ENCODE measurements around the gene UBA1.

The UBA1 gene

DNA sequence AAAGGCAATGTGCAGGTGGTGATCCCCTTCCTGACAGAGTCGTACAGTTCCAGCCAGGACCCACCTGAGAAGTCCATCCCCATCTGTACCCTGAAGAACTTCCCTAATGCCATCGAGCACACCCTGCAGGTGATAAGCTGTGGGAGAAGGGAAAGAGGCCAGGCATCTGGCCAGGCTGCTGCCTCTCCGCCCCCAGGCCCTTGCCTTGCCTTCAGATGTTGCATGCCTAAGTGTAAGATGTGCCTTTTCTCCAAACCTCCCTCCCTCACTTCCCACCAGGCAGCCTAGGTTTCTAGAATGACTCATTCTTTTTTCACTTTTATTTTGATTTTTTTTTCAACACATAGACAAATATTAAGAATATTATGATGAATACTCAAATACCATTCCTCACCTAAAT, 12.7 kb downstream of the UBA1 start:
- Histone ChIP-seq H4K20me1 (ENCODE audit: insufficient read depth, low read length) (no peaks in the 10 kb centered on the region), H3K27ac (ENCODE audit: low read length) (no peak overlapping the region), H3K9me2 (replicated peaks; ENCODE audit: insufficient read depth, low read length) (no peaks in the 10 kb centered on the region), H3F3A (ENCODE audit: insufficient read depth, low read length) (no peaks in the 10 kb centered on the region), H2AFZ (ENCODE audit: low read length) (no peak overlapping the region), H3K4me1 (ENCODE audit: low read length) (no peaks in the 10 kb centered on the region), H3K4me2 (ENCODE audit: low read depth, low read length) (no peak overlapping the region), H3K9me3 (replicated peaks; ENCODE audit: insufficient read depth, low read length) (no peaks in the 10 kb centered on the region), H3K9ac (ENCODE audit: low read length) (no peak overlapping the region), H3K4me3 (ENCODE audit: low read length) (no peak overlapping the region), H3K79me2 (ENCODE audit: low read length) (peaks cover 3% of the 10 kb centered on the region; the same call in 1 of the 2 replicates), H3K36me3 (replicated peaks; ENCODE audit: insufficient read depth, low read length) (peaks cover 3% of the 10 kb centered on the region; the same call in 1 of the 2 replicates), H3K27me3 (replicated peaks; ENCODE audit: insufficient read depth, low read length) (no peaks in the 10 kb centered on the region)
- DNase-seq, result no peak
- TF ChIP-seq, protein P1, sequence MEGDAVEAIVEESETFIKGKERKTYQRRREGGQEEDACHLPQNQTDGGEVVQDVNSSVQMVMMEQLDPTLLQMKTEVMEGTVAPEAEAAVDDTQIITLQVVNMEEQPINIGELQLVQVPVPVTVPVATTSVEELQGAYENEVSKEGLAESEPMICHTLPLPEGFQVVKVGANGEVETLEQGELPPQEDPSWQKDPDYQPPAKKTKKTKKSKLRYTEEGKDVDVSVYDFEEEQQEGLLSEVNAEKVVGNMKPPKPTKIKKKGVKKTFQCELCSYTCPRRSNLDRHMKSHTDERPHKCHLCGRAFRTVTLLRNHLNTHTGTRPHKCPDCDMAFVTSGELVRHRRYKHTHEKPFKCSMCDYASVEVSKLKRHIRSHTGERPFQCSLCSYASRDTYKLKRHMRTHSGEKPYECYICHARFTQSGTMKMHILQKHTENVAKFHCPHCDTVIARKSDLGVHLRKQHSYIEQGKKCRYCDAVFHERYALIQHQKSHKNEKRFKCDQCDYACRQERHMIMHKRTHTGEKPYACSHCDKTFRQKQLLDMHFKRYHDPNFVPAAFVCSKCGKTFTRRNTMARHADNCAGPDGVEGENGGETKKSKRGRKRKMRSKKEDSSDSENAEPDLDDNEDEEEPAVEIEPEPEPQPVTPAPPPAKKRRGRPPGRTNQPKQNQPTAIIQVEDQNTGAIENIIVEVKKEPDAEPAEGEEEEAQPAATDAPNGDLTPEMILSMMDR (IDR thresholded peaks at IDR 0.05; ENCODE audit: low read length), result no peak
- TF ChIP-seq EZH2 (optimal IDR thresholded peaks at IDR 0.05; ENCODE audit: low read depth, low read length), result no peak
- TF ChIP-seq EZH2phosphoT487 (IDR thresholded peaks at IDR 0.05; ENCODE audit: low read length), result no peak

DNA sequence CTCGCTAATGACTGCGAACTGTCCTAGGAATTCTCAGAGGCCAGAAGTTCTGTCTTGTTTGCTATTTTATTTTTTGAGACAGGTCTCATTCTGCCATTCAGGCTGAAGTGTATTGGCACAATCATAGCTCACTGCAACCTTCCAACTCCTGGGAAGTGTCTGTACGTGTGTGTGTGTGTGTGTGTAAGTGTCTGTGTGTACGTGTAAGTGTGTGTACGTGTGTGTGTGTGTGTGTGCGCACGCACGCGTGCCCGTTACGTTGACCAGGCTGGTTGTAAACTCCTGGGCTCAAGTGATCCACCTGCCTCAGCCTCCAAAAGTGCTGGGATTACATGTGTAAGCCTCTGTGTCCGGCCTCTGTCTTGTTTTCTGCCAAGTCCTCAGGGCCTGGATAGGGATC, 14.5 kb downstream of the UBA1 start:
- H3K9me3 ChIP-seq (replicated peaks; ENCODE audit: insufficient read depth, low read length), result no peaks in the 10 kb centered on the region
- H4K20me1 ChIP-seq (ENCODE audit: insufficient read depth, low read length), result no peaks in the 10 kb centered on the region
- no peak for DNase-seq
- TF ChIP-seq EZH2 (optimal IDR thresholded peaks at IDR 0.05; ENCODE audit: low read depth, low read length) (no peak), EZH2phosphoT487 (IDR thresholded peaks at IDR 0.05; ENCODE audit: low read length) (no peak)
- TF ChIP-seq, protein P1 (IDR thresholded peaks at IDR 0.05; ENCODE audit: low read length), result no peak
- no peaks in the 10 kb centered on the region for H3K27me3 ChIP-seq (replicated peaks; ENCODE audit: insufficient read depth, low read length)
- no peak overlapping the region for H3K4me2 ChIP-seq (ENCODE audit: low read depth, low read length)
- H3K9me2 ChIP-seq (replicated peaks; ENCODE audit: insufficient read depth, low read length), result no peaks in the 10 kb centered on the region
- H2AFZ ChIP-seq (ENCODE audit: low read length), result no peak overlapping the region
- no peaks in the 10 kb centered on the region for H3K4me1 ChIP-seq (ENCODE audit: low read length)
- H3K4me3 ChIP-seq (ENCODE audit: low read length), result no peak overlapping the region
- H3K27ac ChIP-seq (ENCODE audit: low read length), result no peak overlapping the region
- peaks cover 3% of the 10 kb centered on the region; the same call in 1 of the 2 replicates for H3K36me3 ChIP-seq (replicated peaks; ENCODE audit: insufficient read depth, low read length)
- no peak overlapping the region for H3K9ac ChIP-seq (ENCODE audit: low read length)
- no peaks in the 10 kb centered on the region for H3F3A ChIP-seq (ENCODE audit: insufficient read depth, low read length)
- no peaks in the 10 kb centered on the region for H3K79me2 ChIP-seq (ENCODE audit: low read length)

DNA sequence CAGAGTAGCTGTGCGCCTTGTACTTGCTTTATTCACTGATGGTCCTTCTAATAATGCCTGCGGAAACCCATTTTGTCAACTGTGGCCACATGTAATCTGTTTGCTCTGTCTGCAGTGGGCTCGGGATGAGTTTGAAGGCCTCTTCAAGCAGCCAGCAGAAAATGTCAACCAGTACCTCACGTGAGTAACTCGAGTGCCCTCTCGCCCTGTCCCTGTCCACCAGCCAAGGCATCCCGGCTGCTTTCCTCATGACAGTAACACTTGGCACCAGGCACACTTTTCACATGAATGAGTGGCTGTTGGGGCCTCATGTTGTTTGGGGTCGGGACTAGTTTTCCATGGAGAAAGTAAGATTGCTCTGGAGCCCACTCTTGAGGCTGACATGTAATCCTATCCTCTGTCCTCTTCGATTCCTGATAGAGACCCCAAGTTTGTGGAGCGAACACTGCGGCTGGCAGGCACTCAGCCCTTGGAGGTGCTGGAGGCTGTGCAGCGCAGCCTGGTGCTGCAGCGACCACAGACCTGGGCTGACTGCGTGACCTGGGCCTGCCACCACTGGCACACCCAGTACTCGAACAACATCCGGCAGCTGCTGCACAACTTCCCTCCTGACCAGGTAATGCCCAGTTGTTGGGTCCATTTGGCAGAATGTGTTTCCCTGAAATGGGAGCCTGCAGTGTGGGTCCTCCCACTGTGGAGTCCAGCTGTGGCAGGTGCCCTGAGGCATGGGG, 16.0 kb downstream of the UBA1 start:
- H2AFZ ChIP-seq (ENCODE audit: low read length), result no peak overlapping the region
- no peaks in the 10 kb centered on the region for H3K27me3 ChIP-seq (replicated peaks; ENCODE audit: insufficient read depth, low read length)
- no peaks in the 10 kb centered on the region; the same call in 1 of the 2 replicates for H3K36me3 ChIP-seq (replicated peaks; ENCODE audit: insufficient read depth, low read length)
- H3F3A ChIP-seq (ENCODE audit: insufficient read depth, low read length), result no peaks in the 10 kb centered on the region
- H3K9ac ChIP-seq (ENCODE audit: low read length), result no peak overlapping the region
- H3K4me3 ChIP-seq (ENCODE audit: low read length), result no peak overlapping the region
- H4K20me1 ChIP-seq (ENCODE audit: insufficient read depth, low read length), result no peaks in the 10 kb centered on the region
- no peaks in the 10 kb centered on the region for H3K9me2 ChIP-seq (replicated peaks; ENCODE audit: insufficient read depth, low read length)
- no peaks in the 10 kb centered on the region for H3K4me1 ChIP-seq (ENCODE audit: low read length)
- no peaks in the 10 kb centered on the region for H3K9me3 ChIP-seq (replicated peaks; ENCODE audit: insufficient read depth, low read length)
- DNase-seq, result no peak
- H3K79me2 ChIP-seq (ENCODE audit: low read length), result no peaks in the 10 kb centered on the region
- H3K27ac ChIP-seq (ENCODE audit: low read length), result no peak overlapping the region
- no peak for TF ChIP-seq EZH2 (optimal IDR thresholded peaks at IDR 0.05; ENCODE audit: low read depth, low read length)
- TF ChIP-seq EZH2phosphoT487 (IDR thresholded peaks at IDR 0.05; ENCODE audit: low read length), result no peak
- TF ChIP-seq, protein P1 (IDR thresholded peaks at IDR 0.05; ENCODE audit: low read length), result no peak
- H3K4me2 ChIP-seq (ENCODE audit: low read depth, low read length), result no peak overlapping the region

Measured in MM.1S (cell line).